ENCODE data around the gene KIF22.
"Not testable (repeated sequence)": the region's sequence is repeated elsewhere in the genome, so short reads cannot be mapped to it uniquely, and the experiment has no call there.

The KIF22 gene

DNA sequence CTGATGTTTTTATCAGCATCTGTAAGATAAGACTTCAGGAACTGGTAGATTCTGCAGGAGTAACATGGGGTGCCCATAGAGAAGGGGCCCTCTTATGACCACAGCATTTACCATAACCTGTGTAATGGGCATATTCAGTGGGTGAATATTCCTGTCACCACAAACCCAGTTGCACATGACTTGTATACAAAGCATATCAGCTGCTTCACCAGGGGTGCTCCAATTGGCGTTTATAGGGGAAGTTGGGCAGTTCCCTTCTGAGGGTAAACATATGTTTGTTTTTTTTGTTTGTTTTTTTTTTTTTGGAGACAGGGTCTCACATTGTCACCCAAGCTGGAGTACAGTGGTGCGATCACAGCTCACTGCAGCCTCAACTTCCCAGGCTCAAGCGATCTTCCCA is 24.0 kb upstream of the KIF22 start:
- no peak for DNase-seq (ENCODE audit: low spot score)

DNA sequence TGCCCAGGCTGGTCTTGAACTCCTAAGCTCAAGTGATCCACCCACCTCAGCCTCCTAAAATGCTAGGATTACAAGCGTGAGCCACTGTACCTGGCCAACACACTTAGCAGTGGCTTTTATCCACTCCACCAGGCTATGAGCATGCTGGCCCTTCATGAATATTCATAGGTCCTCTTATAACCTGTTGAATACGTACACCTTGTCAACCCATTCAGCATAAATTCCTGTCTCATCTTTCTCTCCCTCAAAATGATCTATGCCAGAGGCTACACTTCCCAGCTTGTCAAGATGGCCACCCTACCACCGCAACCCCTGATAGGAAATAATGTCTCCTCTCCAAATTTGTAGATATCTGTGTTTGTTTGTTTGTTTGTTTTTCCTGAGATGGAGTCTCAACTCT is 23.5 kb upstream of the KIF22 start:
- DNase-seq (ENCODE audit: low spot score) = no peak

DNA sequence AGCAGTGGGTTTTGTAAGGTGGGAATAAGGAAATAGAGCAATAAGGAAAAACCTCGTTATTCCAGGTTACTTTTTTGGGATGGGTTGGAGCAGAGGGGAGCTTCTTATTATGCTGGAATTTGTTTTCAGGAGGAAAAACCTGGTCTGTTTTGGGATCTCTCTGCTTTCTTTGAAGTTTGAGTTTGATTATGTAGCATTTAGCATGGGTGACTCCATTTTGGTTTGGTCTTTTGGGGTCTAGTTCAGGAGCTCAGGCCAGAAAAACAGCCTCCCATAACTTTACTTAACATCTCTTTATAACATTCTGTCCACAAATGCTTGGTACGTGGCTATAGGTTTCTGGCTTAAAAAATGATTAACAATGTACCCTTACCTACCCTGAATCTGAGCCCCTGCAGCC is 21.0 kb upstream of the KIF22 start:
- no peak for DNase-seq (ENCODE audit: low spot score)

DNA sequence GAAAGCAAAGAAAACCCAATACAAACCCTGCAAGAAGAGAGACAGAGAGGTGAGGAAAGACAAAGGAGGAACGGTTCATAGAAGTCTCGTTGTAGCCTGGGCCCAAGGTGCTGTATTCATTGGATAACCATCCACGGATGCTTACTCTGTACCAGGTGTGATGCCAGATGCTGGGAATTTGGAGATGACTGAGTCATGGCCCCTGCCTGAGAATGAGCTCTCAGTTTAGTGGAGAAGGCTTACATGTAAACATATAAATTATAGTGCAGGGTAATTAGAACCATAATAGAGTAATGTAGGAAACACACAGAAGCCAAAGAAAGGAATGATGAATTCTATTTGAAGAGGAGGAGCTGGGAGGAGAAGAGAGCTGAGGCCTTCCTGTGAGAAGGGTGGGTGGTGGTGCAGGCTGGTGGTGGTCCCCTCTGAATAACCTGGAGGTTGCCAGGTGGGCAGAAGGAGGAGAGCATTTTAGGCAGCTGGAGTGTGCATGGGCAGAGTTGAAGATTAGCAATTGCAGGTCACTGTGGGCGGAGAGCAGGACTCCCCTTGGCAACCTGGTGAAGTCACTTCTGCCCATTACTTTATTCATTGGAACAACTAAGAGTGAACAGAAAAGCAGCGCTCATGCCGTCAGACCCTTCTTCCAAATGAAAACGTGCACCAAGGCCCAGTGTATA is 20.2 kb upstream of the KIF22 start:
- DNase-seq (ENCODE audit: low spot score) = no peak

DNA sequence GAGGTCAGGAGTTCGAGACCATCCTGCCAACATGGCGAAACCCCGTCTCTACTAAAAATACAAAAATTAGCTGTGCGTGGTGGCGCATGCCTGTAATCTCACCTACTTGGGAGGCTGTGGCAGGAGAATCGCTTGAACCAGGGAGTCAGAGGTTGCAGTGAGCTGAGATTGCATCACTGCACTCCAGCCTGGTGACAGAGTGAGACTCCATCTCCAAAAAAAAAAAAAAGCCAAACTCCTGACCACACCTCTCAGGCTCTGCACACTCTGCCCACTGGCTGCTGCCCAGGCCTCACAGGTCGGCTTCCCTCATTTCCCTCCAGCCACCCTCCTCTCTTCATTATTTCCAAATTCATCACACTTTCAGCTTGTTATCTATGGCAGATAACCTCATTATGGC is 18.2 kb upstream of the KIF22 start:
- DNase-seq (ENCODE audit: low spot score) = not testable (repeated sequence)

DNA sequence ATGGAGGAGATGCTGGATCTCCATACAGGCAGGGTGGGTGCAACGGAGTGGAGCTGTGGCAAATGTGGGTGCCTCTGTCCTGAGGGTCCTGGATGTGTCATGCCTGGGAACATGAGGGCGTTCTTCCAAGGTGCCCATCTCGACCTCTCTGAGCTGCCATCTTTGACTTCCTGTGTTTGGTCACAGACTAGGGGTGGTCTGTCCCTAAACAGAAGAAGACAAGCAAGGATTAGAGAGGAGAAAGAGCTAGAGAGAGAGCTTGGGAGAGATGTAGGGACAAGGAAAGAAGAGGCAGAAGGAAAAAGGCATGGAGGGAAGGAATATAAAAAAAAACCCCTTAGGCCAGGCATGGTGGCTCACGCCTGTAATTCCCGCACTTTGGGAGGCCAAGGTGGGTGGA is 15.8 kb upstream of the KIF22 start:
- DNase-seq (ENCODE audit: low spot score) = no peak

DNA sequence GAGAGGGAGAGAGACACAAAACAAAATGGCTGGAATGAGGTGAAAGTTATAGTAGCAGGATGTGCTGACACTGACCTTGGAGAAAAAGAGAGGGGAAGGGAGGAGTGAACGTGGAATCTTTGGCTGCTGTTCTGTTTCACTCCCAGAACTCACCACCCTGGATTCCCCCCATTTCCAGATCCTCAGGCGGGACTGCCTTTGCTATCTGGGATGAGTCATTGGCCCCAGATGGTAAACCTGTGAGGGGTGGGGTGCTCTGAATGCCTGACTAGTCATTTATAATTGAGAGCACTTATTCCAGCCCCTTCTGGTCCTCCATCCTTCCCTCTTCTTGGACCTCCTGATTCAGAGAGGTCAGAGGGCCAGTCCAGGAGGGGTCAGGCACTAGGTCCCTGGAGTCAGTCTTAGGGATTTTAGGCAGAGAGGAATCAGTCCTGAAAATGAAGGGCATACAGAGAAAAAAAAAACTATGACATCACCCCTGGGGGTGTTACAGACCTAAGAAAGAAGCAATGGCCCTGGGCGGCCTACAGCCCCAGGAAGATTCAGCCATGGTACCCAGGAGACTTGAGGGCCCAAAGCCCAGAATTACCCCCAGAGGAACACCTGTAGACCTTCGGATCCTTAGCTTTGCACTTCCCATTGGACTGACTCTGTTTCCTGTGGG is 14.7 kb upstream of the KIF22 start:
- DNase-seq (ENCODE audit: low spot score) = no peak

DNA sequence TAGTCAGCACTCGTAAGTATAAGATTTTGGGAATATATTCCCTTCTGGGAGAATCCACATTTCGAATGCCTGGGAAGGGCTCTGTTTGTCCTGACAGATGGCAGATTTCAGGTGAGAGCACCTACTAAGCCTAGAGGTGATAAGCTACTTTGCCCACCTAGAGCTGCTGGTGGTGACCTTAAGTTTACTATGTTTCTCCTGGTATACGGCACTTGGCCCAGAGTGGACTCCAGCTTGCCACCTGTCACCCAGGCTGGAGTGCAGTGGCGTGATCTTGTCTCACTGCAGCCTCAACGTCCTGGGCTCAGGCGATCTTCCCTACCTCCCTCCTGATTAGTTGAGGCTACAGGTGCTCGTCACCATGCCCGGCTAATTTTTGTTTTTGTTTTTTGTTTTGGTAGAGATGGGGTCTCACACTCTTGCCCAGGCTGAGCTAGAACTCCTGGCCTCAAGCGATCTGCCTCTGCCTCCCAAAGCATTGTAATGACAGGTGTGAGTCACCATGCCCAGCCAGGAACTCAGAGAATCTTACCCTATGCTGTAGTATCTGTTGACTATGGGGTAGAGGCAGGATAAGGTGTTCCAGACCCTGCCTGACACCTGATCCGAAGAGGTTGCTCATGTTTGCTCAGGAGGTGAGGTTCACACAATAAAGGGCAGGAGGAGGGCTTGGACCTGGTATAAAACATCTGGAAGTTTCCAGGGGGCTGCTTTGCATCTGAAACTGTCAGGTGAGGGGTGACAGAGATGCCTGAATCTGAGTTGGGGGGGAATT is 12.8 kb upstream of the KIF22 start, which contains the start of gene ZG16:
Gene ZG16 (plus strand): TSS at position 681 of the 775 bp plus-strand sequence. CDS start 1,011 bp downstream, outside the sequence.
- DNase-seq (ENCODE audit: low spot score) = no peak

DNA sequence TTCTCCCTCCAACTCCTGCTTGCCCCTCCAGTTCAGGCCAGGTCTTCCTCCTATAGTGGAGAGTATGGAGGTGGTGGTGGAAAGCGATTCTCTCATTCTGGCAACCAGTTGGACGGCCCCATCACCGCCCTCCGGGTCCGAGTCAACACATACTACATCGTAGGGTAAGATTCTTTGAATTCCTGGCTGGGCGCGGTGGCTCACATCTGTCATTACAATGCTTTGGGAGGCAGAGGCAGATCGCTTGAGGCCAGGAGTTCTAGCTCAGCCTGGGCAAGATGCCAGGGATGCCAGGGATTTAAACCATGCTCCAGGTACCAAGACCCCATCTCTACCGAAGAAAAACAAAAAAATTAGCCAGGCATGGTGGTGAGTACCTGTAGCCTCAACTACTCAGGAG is 11.1 kb upstream of the KIF22 start:
- DNase-seq (ENCODE audit: low spot score) = no peak

DNA sequence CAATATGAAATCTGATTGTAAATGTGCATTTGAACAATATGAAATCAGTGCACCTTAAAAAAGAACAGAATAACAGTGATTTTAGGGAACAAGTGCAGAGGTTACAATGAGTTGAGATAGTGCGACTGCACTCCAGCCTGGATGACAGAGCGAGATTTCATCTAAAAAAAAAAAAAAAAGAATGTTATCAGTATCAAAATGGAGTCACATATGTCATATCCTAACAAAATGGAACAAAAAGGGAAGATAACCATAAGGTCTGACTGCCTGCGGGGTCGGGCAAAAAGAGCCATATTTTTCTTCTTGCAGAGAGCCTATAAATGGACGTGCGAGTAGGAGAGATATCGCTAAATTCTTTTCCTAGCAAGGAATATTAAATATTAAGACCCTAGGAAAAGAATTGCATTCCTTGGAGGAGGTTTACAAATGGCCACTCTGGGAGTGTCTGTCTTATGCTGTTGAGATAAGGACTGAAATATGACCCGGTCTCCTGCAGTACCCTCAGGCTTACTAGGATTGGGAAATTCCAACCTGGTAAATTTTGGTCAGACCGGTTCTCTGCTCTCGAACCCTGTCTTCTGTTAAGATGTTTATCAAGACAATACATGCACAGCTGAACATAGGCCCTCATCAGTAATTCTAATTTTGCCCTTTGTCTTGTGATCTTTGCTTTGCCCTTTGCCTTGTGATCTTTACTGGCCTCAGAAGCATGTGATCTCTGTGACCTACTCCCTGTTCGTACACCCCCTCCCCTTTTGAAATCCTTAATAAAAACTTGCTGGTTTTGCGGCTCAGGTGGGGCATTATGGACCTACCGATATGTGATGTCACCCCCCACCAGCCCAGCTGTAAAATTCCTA is 7.2 kb upstream of the KIF22 start:
- not testable (repeated sequence) for DNase-seq (ENCODE audit: low spot score)

DNA sequence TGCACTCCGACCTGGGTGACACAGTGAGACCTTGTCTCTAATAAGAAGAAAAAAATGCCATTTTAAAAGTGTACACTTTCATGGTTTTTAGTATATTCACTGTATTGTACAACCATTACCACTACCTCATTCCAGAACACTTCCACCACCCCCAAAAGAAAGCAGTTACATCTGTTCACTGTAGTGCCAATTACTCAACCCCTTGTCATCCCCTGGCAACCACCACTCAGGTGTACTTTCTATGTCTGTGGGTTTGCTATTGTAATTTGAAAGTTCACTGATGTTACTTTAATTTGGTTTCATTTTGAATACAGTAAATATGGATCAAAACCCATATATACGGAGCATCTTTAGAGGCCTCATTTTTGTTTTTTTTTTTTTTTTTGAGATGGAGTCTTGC is 6.4 kb upstream of the KIF22 start:
- DNase-seq (ENCODE audit: low spot score) = no peak

DNA sequence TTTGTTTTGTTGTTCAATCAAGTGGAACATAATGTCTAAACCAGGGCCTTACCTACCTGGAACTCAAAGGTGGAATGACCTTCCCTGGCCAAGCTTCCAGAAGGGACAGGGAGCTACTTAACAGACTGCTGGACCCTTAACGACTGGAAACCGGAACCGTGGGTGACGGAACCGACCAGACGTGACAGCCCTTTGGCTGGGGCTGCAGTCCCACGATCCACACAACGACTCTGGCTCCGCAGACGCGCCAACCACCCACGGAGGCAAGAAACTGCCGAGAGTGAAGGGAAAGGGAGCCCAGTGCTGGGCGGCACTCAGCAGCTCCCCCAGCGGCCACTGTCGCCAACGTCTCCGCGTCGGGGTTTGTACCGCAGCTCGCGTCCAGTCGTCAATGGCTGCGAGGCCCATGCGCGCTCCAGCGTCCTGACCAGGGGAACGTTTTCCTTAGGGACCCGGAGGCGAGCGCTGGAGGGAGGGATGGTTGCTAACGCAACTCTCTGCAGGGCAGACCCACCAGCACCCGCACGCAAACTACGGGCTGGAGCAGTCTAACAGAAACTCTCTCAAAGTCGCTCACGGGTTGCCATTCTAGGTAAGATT is 5.5 kb upstream of the KIF22 start:
- DNase-seq (ENCODE audit: low spot score) = peak; percentile 83

DNA sequence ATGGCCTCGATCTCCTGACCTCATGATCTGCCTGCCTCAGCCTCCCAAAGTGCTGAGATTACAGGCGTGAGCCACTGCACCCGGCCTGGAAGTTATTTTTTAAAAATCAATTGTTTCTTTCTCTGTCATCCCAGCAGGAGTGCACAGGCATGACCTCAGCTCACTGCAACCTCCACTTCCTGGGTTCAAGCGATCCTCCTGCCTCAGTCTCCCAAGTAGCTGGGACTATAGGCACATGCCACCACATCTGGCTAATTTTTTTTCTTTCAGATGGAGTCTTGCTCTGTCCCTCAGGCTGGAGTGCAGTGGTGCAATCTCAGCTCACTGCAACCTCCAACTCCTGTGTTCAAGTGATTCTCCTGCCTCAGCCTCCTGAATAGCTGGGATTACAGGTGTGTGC is 3.4 kb upstream of the KIF22 start:
- not testable (repeated sequence) for DNase-seq (ENCODE audit: low spot score)

DNA sequence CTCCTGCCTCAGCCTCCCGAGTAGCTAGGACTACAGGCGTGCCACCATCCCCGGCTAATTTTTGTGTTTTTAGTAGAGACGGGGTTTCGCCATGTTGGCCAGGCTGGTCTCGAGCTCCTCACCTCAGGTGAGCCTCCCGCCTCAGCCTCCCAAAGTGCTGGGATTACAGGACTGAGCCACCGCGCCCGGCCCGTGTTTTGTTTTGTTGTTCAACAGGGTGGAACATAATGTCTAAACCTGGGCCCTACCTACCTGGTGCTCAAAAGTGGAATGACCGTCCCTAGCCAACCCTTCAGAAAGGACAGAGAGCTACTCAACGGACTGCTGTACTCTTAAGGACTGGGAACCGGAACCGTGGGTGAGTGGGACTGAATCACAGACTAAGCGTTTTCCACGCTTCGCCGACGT is 772 bp upstream of the KIF22 start:
- no peak for DNase-seq (ENCODE audit: low spot score)

DNA sequence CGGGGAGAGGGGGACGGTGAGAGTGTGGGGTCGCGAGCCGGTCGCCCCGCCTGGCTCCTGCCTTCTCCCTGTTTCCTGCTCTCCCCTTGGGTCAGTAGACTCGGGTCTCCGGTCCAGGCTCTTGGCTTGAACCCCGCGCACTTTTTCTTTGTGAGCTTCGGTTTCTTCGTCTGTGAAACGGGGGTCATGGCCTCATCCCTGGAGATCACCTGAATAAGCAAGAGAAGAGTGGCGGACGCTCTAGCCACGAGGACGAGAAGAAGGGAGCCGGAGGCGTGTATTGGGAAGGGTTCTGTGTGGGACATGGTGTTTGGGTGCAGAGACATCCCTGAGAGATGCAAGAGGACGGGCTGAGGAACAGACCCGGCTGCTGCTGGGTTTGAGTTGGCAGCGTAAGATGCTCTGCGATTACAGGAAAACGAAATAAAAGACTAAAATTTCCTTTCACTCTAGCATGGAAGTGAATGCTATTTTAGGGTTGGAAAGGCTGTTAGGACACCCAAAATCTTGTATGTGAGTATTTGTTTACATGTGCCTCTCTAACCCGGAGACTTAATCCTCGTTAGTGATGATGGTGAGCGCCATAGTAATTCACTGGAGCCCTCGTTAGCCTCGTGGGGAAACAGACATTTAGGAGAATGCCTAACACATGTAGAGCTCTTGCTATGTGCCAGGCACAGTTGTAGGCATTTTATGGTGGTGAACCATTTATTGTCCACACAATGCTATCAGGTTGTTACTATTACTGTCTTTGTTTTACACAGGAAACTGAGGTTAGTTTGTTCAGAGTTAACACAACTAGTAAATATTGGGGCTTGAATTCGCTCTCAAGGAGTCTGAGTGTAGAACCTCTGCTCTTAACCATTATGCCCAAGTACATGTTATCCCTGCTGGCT is 646 bp downstream of the KIF22 start:
- DNase-seq (ENCODE audit: low spot score) = no peak

DNA sequence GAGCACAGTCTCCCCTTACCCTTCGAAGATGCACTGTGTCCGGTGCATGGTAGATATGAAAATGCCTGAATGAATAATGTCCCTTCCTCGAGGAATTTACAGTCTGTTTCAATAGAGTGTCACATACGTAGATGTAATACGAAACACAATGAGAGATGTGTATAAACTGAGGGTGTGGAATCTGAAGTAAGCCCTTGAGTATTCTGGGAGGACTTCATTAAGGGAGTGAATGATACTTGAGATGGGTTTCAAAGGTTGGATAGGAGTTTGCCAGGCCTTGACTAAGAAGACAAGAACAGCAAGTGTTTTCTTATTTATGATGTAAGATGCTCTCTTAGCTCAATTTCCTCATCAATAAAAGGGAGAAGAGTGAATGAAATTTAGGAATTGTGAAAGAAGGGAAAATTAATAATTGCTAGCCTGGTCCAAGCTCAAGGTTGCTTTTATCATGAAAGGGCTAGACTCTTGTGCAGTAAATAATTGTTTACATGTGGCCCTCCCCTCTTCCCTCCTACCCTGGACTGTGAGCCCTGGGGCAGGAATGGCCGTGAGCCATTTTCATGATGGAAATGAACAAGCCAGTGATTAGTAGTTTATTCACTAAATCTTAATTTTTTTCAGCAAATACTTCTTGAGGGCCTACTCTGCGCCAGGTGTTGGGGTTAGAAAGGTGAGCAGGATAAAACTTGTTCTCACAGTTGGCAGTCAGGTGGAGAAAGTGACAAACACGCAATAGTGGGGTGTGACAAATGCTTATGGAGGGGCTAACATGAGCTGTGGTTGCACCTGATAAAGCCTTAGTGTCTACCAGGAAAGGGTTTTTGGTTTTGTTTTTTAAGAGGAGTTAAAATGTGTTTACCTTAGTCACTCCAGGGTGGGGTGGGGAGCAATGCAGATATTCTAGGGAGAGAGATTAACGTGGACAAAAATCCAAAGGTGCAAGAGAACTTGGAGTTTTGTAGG is 1.6 kb downstream of the KIF22 start:
- no peak for DNase-seq (ENCODE audit: low spot score)

DNA sequence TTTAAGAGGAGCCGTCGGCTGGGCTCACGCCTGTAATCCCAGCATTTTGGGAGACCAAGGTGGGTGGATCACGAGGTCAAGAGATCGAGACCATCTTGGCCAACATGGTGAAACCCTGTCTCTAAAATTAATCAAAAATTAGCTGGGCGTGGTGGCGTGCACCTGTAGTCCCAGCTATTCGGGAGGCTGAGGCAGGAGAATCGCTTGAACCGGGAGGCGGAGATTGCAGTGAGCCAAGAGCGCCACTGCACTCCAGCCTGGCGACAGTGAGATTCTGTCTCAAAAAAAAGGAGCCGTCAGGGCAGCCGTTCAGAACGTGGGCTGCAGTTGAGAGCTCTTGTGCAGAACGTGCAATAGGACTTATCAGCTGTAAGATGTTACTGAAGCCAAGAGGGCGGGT is 2.6 kb downstream of the KIF22 start:
- DNase-seq (ENCODE audit: low spot score) = not testable (repeated sequence)

DNA sequence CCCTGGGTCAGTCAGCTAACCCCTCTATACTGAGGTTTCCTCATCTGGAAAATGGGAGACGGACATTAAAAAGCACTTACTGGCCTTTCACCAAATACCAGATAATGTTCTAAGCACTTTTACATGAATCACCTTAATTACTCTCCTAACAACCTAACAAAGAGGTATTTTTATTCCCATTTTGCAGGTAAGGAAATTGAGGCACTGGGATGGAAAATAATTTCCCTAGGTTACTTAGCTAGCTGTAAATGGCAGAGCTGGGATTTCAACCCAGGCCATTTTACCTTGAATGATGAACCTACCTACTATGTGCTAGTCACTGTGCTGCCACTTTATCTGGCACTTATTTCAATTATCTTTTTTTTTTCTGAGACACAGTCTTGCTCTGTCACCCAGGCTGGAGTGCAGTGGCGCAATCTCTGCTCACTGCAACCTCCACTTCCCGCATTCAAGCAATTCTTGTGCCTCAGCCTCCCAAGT is 3.7 kb downstream of the KIF22 start:
- DNase-seq (ENCODE audit: low spot score) = no peak

DNA sequence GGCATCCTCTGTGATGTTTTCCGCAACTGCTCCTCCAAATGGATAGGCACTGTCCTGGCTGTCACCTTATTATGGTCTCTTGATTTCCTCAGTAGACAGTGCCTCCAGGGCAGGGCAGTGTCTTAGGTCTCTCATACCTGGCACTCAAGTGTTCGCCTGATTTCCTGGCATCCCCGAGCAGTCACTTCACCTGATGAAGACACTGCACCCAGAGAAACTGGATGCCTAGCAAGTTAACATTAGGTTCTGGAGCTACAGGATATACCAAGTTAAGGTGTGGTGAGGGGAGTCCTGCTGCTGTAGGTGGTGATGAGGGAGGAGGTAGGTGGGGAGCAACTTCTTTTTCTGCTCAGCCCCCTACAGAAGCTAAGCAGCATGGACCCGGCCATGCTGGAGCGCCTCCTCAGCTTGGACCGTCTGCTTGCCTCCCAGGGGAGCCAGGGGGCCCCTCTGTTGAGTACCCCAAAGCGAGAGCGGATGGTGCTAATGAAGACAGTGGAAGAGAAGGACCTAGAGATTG is 11.9 kb downstream of the KIF22 start:
- no peak for DNase-seq (ENCODE audit: low spot score)
